ENCODE results near the gene VSNL1. TPM values are rescaled to one million over a fixed set of nuclear protein-coding genes. Genes with fewer than 3 reads are reported as not detected.
A peak's percentile ranks its signal among the peaks of the same experiment; 100 is the strongest.

Gene VSNL1
- total RNA-seq, 2 donors from 2014 or later, result 0.66 to 4.2 TPM

GRCh38 chr2:17637131-17637906 is 96.8 kb downstream of the VSNL1 start:
- Histone ChIP-seq H3K4me3 (no peak overlapping the region), H3K27ac (no peak overlapping the region), H3K36me3 (replicated peaks in 1 of 2; ENCODE audit: insufficient read depth in 1 of 2, low read depth in 2 of 2) (no peaks in the 10 kb centered on the region), H3K27me3 (no peaks in the 10 kb centered on the region), H3K9me3 (no peaks in the 10 kb centered on the region), H3K4me1 (no peaks in the 10 kb centered on the region)
- intact Hi-C loops (cut with DNase I), result no loop called here
- TF ChIP-seq CTCF (IDR thresholded peaks at IDR 0.05), result no peak
- no peak for TF ChIP-seq POLR2A (IDR thresholded peaks at IDR 0.05)
- ATAC-seq, result no peak
- WGBS, 2 donors, result 67 to 69% methylated on average over 8 of the region's 8 CpGs
- no peak for DNase-seq

DNA sequence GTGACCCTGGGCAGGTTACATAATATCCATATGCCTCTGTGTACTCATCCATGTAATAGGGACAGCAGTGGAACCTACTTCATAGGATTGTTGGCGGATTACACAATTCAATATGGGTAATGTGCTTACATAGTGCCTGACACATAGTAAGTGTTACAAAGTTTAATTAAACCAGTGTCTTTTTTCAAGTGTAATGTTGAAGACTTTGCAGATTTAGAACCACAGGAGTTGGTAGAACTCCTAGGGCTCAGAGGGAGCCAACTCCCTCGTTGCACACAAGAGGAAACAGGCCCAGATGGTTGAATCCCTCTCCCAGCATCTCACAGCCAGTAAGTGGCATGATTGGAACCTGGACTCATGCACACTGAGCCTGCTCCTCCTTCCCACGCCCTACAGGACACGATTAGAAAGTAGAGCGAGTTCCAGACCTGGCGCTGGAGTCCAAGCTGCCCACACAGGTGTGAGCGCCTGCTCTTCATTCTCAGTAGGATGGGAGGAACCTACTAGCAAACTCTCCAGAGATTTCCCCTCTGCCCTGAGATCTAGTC is 97.8 kb downstream of the VSNL1 start:
- H3K4me3 ChIP-seq, result no peak overlapping the region
- intact Hi-C loops (cut with DNase I), result no loop called here
- no peaks in the 10 kb centered on the region for H3K36me3 ChIP-seq (replicated peaks in 1 of 2; ENCODE audit: insufficient read depth in 1 of 2, low read depth in 2 of 2)
- no peak for TF ChIP-seq CTCF (IDR thresholded peaks at IDR 0.05)
- no peak for TF ChIP-seq POLR2A (IDR thresholded peaks at IDR 0.05)
- H3K27ac ChIP-seq, result no peak overlapping the region
- H3K4me1 ChIP-seq, result no peaks in the 10 kb centered on the region
- H3K27me3 ChIP-seq, result no peaks in the 10 kb centered on the region
- no peaks in the 10 kb centered on the region for H3K9me3 ChIP-seq
- WGBS, 2 donors, result 71 to 77% methylated on average over 5 to 7 of the region's 7 CpGs
- no peak for DNase-seq
- no peak for ATAC-seq

DNA sequence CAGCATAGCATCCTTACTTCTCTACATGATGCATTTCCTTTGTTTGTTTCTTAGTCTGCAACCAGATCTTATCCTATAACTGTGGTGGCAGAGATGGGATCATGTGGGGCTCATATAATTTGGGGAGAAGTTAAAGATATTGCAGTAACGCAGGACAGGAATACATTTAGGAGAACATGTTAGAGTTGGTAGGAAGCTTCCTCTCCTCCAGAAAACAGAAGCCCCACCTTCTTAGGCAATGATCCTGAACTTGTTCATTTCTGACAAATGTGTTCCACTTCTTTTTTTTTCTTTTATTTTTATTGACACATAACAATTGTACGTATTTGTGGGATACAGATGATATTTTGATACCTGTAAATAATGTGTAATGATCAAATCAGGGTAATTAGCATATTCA is 99.9 kb downstream of the VSNL1 start:
- Histone ChIP-seq H3K27me3 (no peaks in the 10 kb centered on the region), H3K36me3 (replicated peaks in 1 of 2; ENCODE audit: insufficient read depth in 1 of 2, low read depth in 2 of 2) (no peaks in the 10 kb centered on the region), H3K4me1 (no peaks in the 10 kb centered on the region), H3K4me3 (no peak overlapping the region), H3K27ac (no peak overlapping the region), H3K9me3 (no peaks in the 10 kb centered on the region)
- no peak for ATAC-seq
- DNase-seq, result no peak
- TF ChIP-seq CTCF (IDR thresholded peaks at IDR 0.05) (no peak), POLR2A (IDR thresholded peaks at IDR 0.05) (no peak)
- intact Hi-C loops (cut with DNase I), result no loop called here
- WGBS, 2 donors, result 86% methylated on average over 2 of the region's 2 CpGs

DNA sequence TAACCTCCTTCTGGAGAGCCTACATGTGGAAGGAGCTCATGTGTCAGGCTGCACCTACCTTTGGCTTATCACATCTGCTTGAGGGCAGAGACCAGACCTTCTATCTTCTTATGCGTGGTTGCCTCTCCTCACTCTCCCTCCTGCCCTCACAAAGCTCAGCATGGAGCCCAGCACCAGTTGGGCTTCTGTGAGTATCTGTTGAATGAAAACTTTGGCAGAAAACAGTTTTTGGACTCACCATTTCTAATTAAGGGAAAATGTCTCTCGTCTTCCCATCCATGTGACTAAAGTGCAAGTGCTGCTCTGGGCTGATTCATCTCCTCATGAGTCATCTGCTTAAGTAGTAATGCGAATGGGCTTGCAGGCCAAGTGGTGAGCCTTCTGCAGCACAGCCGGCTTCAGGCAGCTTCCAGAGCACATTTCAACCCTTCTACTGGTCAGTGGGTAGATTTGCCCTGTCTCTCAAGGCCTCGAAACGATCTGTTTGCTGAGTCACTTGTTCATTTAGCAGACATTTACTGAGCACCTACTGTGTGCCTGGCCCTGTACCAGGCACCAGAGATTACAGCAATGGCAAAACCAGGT is 102.6 kb downstream of the VSNL1 start:
- H3K4me1 ChIP-seq, result no peaks in the 10 kb centered on the region
- H3K4me3 ChIP-seq, result no peak overlapping the region
- ATAC-seq (no peak), DNase-seq (peak in 2 of 4 donors; percentile 19 to 58)
- intact Hi-C loops (cut with DNase I), result no loop called here
- H3K27ac ChIP-seq, result no peak overlapping the region
- no peaks in the 10 kb centered on the region for H3K36me3 ChIP-seq (replicated peaks in 1 of 2; ENCODE audit: insufficient read depth in 1 of 2, low read depth in 2 of 2)
- no peaks in the 10 kb centered on the region for H3K27me3 ChIP-seq
- H3K9me3 ChIP-seq, result no peaks in the 10 kb centered on the region
- no peak for TF ChIP-seq CTCF (IDR thresholded peaks at IDR 0.05)
- no peak for TF ChIP-seq POLR2A (IDR thresholded peaks at IDR 0.05)
- 82 to 86% methylated on average over 6 of the region's 6 CpGs for WGBS, 2 donors

All from body of pancreas (tissue), 4 donors.